Naive thymus-derived CD4-positive, alpha-beta T cell (primary cell): ENCODE measurements around the gene SYCP2L. TPM values are rescaled to one million over a fixed set of nuclear protein-coding genes. Genes with fewer than 3 reads are reported as not detected.

ENCODE experiments used
- ATAC-seq: fragments of 150-1000 bp; cut with Tn5 transposase; 2 replicates; pipeline ENCODE4 v1.10.0; 2021; ENCODE audit warnings: mild to moderate bottlenecking, moderate library complexity
- CTCF ChIA-PET: fragments of 350-600 bp; sonication (Branson Sonifier 250); formaldehyde crosslinking; loops from one replicate; lab custom pipeline; 2021; ENCODE audit warnings: antibody characterized with exemption; lab: Charles Lee
- POLR2A ChIA-PET: fragments of 350-600 bp; sonication (Branson Sonifier 250); formaldehyde crosslinking; loops from one replicate; lab custom pipeline; 2021; ENCODE audit warnings: antibody characterized with exemption, inconsistent platforms; lab: Charles Lee
- DNase-seq, 9 donors: peaks; one replicate each; pipeline versions ENCODE4 v3.0.0 to v3.0.0-alpha.2; 2020 to 2022; ENCODE audit warnings: mixed read lengths in 1 of 9
- H3K27ac ChIP-seq: one replicate; pipeline ENCODE4 v1.7.0; 2013; ENCODE audit warnings: mild to moderate bottlenecking, low read depth, low read length, moderate library complexity
- H3K27me3 ChIP-seq, 2 donors: one replicate each; pipeline ENCODE4 v1.7.0; 2013; ENCODE audit warnings: low read length in 2 of 2, mild to moderate bottlenecking in 2 of 2, moderate library complexity in 2 of 2; ENCODE audit not compliant: control insufficient read depth in 2 of 2, insufficient read depth in 2 of 2
- H3K36me3 ChIP-seq, 3 experiments: 1 replicate in 2 of 3; 2 replicates in 1 of 3; pipeline ENCODE4 v1.7.0; 2013; ENCODE audit warnings: low read length in 3 of 3, mild to moderate bottlenecking in 3 of 3, moderate library complexity in 1 of 3; ENCODE audit not compliant: insufficient read depth in 3 of 3, control insufficient read depth in 2 of 3
- H3K4me1 ChIP-seq, 2 donors: one replicate each; pipeline ENCODE4 v1.7.0; 2013; ENCODE audit warnings: low read length in 2 of 2, mild to moderate bottlenecking in 2 of 2, moderate library complexity in 1 of 2; ENCODE audit not compliant: control insufficient read depth in 2 of 2, insufficient read depth in 2 of 2
- H3K4me3 ChIP-seq: 2 replicates; pipeline ENCODE4 v1.7.0; 2013; ENCODE audit warnings: mild to moderate bottlenecking, low read length
- H3K9me3 ChIP-seq, 3 experiments: 1 replicate in 2 of 3; 2 replicates in 1 of 3; pipeline ENCODE4 v1.7.0; 2013; ENCODE audit warnings: low read length in 3 of 3; ENCODE audit not compliant: control insufficient read depth in 2 of 3
- H3K27ac Mint-ChIP-seq, 9 donors: one replicate each; pipeline ENCODE4 v1.8.0; 2020 to 2022; ENCODE audit warnings: mixed read lengths in 9 of 9, mild to moderate bottlenecking in 8 of 9, moderate library complexity in 5 of 9, inconsistent platforms in 2 of 9
- H3K27me3 Mint-ChIP-seq, 5 donors: one replicate each; pipeline ENCODE4 v1.8.0; 2021 to 2022; ENCODE audit warnings: mixed read lengths in 5 of 5, mild to moderate bottlenecking in 1 of 5
- H3K36me3 Mint-ChIP-seq, 5 donors: one replicate each; pipeline ENCODE4 v1.8.0; 2020 to 2022; ENCODE audit warnings: mixed read lengths in 5 of 5, mild to moderate bottlenecking in 3 of 5, inconsistent platforms in 1 of 5
- H3K4me1 Mint-ChIP-seq, 7 donors: one replicate each; pipeline ENCODE4 v1.8.0; 2020 to 2022; ENCODE audit warnings: mixed read lengths in 7 of 7, mild to moderate bottlenecking in 3 of 7, inconsistent platforms in 1 of 7
- H3K4me3 Mint-ChIP-seq, 10 donors: one replicate each; pipeline ENCODE4 v1.8.0; 2020 to 2022; ENCODE audit warnings: mild to moderate bottlenecking in 10 of 10, mixed read lengths in 10 of 10, moderate library complexity in 6 of 10, inconsistent platforms in 2 of 10
- H3K9me3 Mint-ChIP-seq, 11 donors: one replicate each; pipeline ENCODE4 v1.8.0; 2020 to 2022; ENCODE audit warnings: mixed read lengths in 11 of 11, mild to moderate bottlenecking in 4 of 11, inconsistent platforms in 1 of 11, moderate library complexity in 1 of 11
- intact Hi-C, 2 donors: fragments of 100-400 bp; cut with micrococcal nuclease; formaldehyde crosslinking; loops; one replicate each; pipeline ENCODE4 v1.15.1; 2023
- polyA plus RNA-seq, 2 donors: library from polyadenylated mRNA; unstranded; fragments of 300-500 nt; fragmentation: Illumina TruSeq; gene quantifications; one replicate each; pipeline ENCODE4 v1.2.3, GENCODE V29; 2021
- total RNA-seq, 6 experiments: library from RNA in 5 of 6; stranded (reverse) in 5 of 6; gene quantifications; 1 replicate in 5 of 6; 2 replicates in 1 of 6; pipeline ENCODE4 v1.2.3 and lab custom pipeline; 2021 to 2026

Gene SYCP2L
- total and polyA plus RNA-seq, 7 experiments from 2014 or later: 0.20 to 0.40 TPM; not detected in 5

DNA sequence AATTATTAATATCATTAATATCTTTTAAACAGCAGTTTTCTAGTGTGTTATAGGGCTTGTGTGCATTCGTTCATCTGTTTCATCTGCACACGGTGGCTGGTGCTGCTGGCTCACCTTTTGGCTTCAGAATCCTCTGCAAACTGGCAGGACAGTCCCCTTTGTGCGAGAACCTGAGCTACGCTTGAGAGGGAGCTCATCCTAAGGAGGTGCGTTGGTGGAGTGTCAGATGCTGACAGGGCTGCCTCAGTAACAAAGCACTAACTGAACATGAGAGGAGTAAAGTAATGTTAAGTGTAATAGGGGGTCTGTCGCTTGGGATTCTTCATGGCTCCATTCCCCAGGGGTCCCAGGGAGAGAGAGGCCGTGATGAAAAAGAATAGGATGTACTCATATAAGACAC is 134.9 kb downstream of the SYCP2L start:
- no peaks in the 10 kb centered on the region for H3K9me3 ChIP-seq
- no peaks in the 10 kb centered on the region for H3K36me3 ChIP-seq
- no peak for DNase-seq
- peaks cover 0 to 2% (median 0%) of the 10 kb centered on the region in 11 donors for H3K9me3 Mint-ChIP-seq
- no peaks in the 10 kb centered on the region for H3K4me1 ChIP-seq
- no peaks in the 10 kb centered on the region for H3K27me3 ChIP-seq
- H3K4me1 Mint-ChIP-seq: no peaks in the 10 kb centered on the region
- intact Hi-C loops: no loop called here
- peaks cover 15 to 44% (median 29%) of the 10 kb centered on the region in 5 donors for H3K27me3 Mint-ChIP-seq
- CTCF ChIA-PET: no interaction called here
- no peak overlapping the region for H3K4me3 Mint-ChIP-seq
- H3K27ac Mint-ChIP-seq: no peak overlapping the region
- POLR2A ChIA-PET: no interaction called here
- no peak overlapping the region for H3K4me3 ChIP-seq
- no peak overlapping the region for H3K27ac ChIP-seq
- ATAC-seq: no peak
- no peaks in the 10 kb centered on the region for H3K36me3 Mint-ChIP-seq

DNA sequence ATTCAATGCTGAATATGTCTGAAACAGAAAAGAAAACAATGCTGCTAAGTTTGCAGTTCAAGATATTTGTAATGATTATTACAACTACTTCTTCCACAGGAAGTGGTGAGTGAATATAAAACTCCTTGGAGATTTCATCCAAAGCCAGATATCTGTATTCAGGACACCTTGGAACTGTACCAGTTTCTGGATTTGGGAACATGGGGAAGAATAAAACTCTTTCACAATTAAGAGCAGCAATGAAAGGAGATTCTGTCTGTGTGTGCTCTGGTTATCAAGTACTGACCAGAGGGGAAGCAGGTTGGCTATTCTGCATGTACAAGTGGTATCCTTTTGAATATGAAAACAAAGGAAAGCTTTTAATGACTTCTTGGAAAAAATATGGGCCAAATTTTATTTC is 136.2 kb downstream of the SYCP2L start:
- Histone ChIP-seq H3K36me3 (no peaks in the 10 kb centered on the region), H3K9me3 (no peaks in the 10 kb centered on the region), H3K27me3 (no peaks in the 10 kb centered on the region), H3K4me3 (no peak overlapping the region), H3K4me1 (no peaks in the 10 kb centered on the region), H3K27ac (no peak overlapping the region)
- no peak for DNase-seq
- Mint-ChIP-seq H3K4me1 (no peaks in the 10 kb centered on the region), H3K9me3 (peaks cover 0 to 2% (median 0%) of the 10 kb centered on the region in 11 donors), H3K27me3 (peaks cover 21 to 51% (median 38%) of the 10 kb centered on the region in 5 donors), H3K36me3 (no peaks in the 10 kb centered on the region), H3K4me3 (no peak overlapping the region), H3K27ac (no peak overlapping the region)
- CTCF ChIA-PET: no interaction called here
- POLR2A ChIA-PET: no interaction called here
- intact Hi-C loops: no loop called here
- ATAC-seq: no peak

Other genes with a start within 250 kb of the SYCP2L start
- gene C6orf52, start 192.4 kb upstream of the SYCP2L start, total RNA-seq: 1 to 10 TPM in 2 of 5 experiments, not detected in 3; 1.2 to 1.9 TPM
- gene C6orf52, start 192.4 kb upstream of the SYCP2L start, polyA plus RNA-seq: 1 to 10 TPM; 1.1 to 1.3 TPM
- gene PAK1IP1, start 192.1 kb upstream of the SYCP2L start, total RNA-seq: 10 to 100 TPM in 1 of 5 experiments, 1 to 10 TPM in 4; 5.2 to 15.2 (median 8.0) TPM
- gene PAK1IP1, start 192.1 kb upstream of the SYCP2L start, polyA plus RNA-seq: 10 to 100 TPM; 16.5 to 22.0 TPM
- 10 to 100 TPM; 20.2 to 64.3 (median 25.0) TPM for gene TMEM14C, start 164.0 kb upstream of the SYCP2L start, total RNA-seq
- gene TMEM14C, start 164.0 kb upstream of the SYCP2L start, polyA plus RNA-seq: 100 to 1,000 TPM in 1 of 2 donors, 10 to 100 TPM in 1; 68.0 to 172 TPM
- gene TMEM14B, start 139.2 kb upstream of the SYCP2L start, total RNA-seq: 10 to 100 TPM; 48.6 to 93.8 (median 75.4) TPM
- gene TMEM14B, start 139.2 kb upstream of the SYCP2L start, polyA plus RNA-seq: 100 to 1,000 TPM; 157 to 257 TPM
- under 1 TPM in 2 of 5 experiments, not detected in 3; 0.34 to 0.42 TPM for gene MAK, start 48.5 kb upstream of the SYCP2L start, total RNA-seq
- under 1 TPM in 1 of 2 donors, not detected in 1; 0.07 TPM for gene MAK, start 48.5 kb upstream of the SYCP2L start, polyA plus RNA-seq
- gene GCM2, start 5.0 kb upstream of the SYCP2L start, total RNA-seq: not detected
- gene GCM2, start 5.0 kb upstream of the SYCP2L start, polyA plus RNA-seq: not detected
- not detected for gene ELOVL2, start 157.3 kb downstream of the SYCP2L start, total RNA-seq
- gene ELOVL2, start 157.3 kb downstream of the SYCP2L start, polyA plus RNA-seq: not detected
- gene SMIM13, start 206.8 kb downstream of the SYCP2L start, total RNA-seq: 1 to 10 TPM; 4.0 to 9.9 (median 4.4) TPM
- 1 to 10 TPM in 1 of 2 donors, under 1 TPM in 1; 0.64 to 1.9 TPM for gene SMIM13, start 206.8 kb downstream of the SYCP2L start, polyA plus RNA-seq
- gene ERVFRD-1, start 224.7 kb downstream of the SYCP2L start, total RNA-seq: under 1 TPM in 1 of 5 experiments, not detected in 4; 0.11 TPM
- under 1 TPM; 0.33 TPM for gene ERVFRD-1, start 224.7 kb downstream of the SYCP2L start, polyA plus RNA-seq